ENCODE results near the gene RAI1. TPM values are rescaled to one million over a fixed set of nuclear protein-coding genes. Genes with fewer than 3 reads are reported as not detected.

Gene RAI1
- total and polyA plus RNA-seq, 2 of the 8 experiments (the other 6 are each of a cell fraction or from before 2014, with no cell fraction given), result 0.39 to 1.2 TPM

- Histone ChIP-seq H2BK5ac (ENCODE audit: low read depth, low read length) (no peak overlapping the region), H3K27me3 (replicated peaks in 1 of 4; ENCODE audit: control insufficient read depth in 3 of 4, extremely low read depth in 1 of 4, insufficient read depth in 3 of 4, low read length in 3 of 4) (no peaks in the 10 kb centered on the region), H3K14ac (ENCODE audit: insufficient read length) (no peak overlapping the region), H3K9me3 (ENCODE audit: insufficient read depth in 2 of 2, low read depth in 1 of 2, low read length in 1 of 2) (no peaks in the 10 kb centered on the region), H3K4ac (replicated peaks; ENCODE audit: insufficient read length, low read depth, low read length) (peak overlapping the region; percentile 28), H3K79me2 (ENCODE audit: control insufficient read depth in 1 of 2, insufficient read depth in 2 of 2, low read length in 2 of 2) (no peaks in the 10 kb centered on the region), H2BK120ac (replicated peaks; ENCODE audit: low read depth, low read length) (no peak overlapping the region), H2BK20ac (ENCODE audit: low read length) (no peak overlapping the region), H4K20me1 (replicated peaks in 1 of 2; ENCODE audit: control insufficient read depth in 1 of 2, insufficient read depth in 2 of 2, low read length in 2 of 2) (no peaks in the 10 kb centered on the region), H3K79me1 (ENCODE audit: low read depth, low read length) (no peaks in the 10 kb centered on the region), H3K56ac (replicated peaks; ENCODE audit: insufficient read length, low read depth, low read length) (no peak overlapping the region), H3K4me1 (replicated peaks in 1 of 4; ENCODE audit: control insufficient read depth in 3 of 4, insufficient read depth in 4 of 4, low read length in 3 of 4) (peaks cover 5 to 34% (median 21%) of the 10 kb centered on the region in 4 experiments), H4K8ac (ENCODE audit: extremely low read depth, insufficient read depth, low read length) (no peak overlapping the region), H2AK5ac (ENCODE audit: low read depth, low read length) (no peak overlapping the region), H3K18ac (ENCODE audit: extremely low read depth, low read length) (no peak overlapping the region), H3K4me3 (ENCODE audit: extremely low read depth in 1 of 4, insufficient read depth in 2 of 4, low read depth in 3 of 4, low read length in 4 of 4) (no peak overlapping the region), H4K91ac (replicated peaks; ENCODE audit: insufficient read length, low read length) (no peak overlapping the region), H4K5ac (ENCODE audit: insufficient read length, low read depth, low read length) (no peak overlapping the region), H2BK15ac (ENCODE audit: low read length) (no peak overlapping the region), H3K27ac (ENCODE audit: low read depth, low read length) (no peak overlapping the region), H3K4me2 (ENCODE audit: insufficient read depth in 1 of 2, low read depth in 2 of 2, low read length in 2 of 2) (peak overlapping the region in 1 of 2 experiments; percentile 18; a peak in 2 of 4 replicates), H2BK12ac (ENCODE audit: low read depth, low read length) (no peak overlapping the region), H3K23me2 (ENCODE audit: low read depth, low read length) (no peaks in the 10 kb centered on the region), H3K23ac (ENCODE audit: insufficient read length) (no peak overlapping the region), H3K9ac (replicated peaks in 1 of 4; ENCODE audit: extremely low read depth in 1 of 4, low read depth in 3 of 4, low read length in 3 of 4) (no peak overlapping the region), H2AFZ (ENCODE audit: low read length) (0 out of 2 replicates have a peak overlapping the region, but pooled peaks have one; percentile 4), H3K36me3 (ENCODE audit: control insufficient read depth in 2 of 4, insufficient read depth in 4 of 4, low read length in 3 of 4) (no peaks in the 10 kb centered on the region)
- DNase-seq (ENCODE audit: low read depth in 1 of 2, low spot score in 2 of 2), result peak; percentile 69 to 81
- FAIRE-seq, result peak; percentile 96
- ChIA-PET POLR2A (ENCODE audit: partially characterized antibody) (interaction anchor here (1.4 to 2.5 kb wide), 2 partner anchors 9 to 10 kb away, joined by 3 to 13 read pairs; no protein-coding TSS in a partner anchor), CTCF (ENCODE audit: partially characterized antibody) (interaction anchor here (1.5 to 5.2 kb wide), 8 partner anchors 9 to 40 kb away, joined by 4 to 47 read pairs (median 12); no protein-coding TSS in a partner anchor)
- WGBS, 2 experiments (ENCODE audit: extremely low coverage in 1 of 2, insufficient coverage in 1 of 2, insufficient read length in 1 of 2, insufficient replicate concordance in 2 of 2, low coverage in 1 of 2, low lambda C conversion rate in 2 of 2, missing lambda C conversion rate in 1 of 2), result 30% methylated on average over 6 of the region's 6 CpGs; no CpG with 5 or more reads in 1 of the 2 experiments
- TF ChIP-seq FOSL1 (IDR thresholded peaks at IDR 0.05; ENCODE audit: insufficient read depth, low read depth, low read length), result no peak
- peak; percentile 97 for TF ChIP-seq USF2 (IDR thresholded peaks at IDR 0.05; ENCODE audit: low read length)
- no peak for TF ChIP-seq POLR2AphosphoS5 (IDR thresholded peaks at IDR 0.05; ENCODE audit: low read depth, low read length)
- TF ChIP-seq TCF12 (IDR thresholded peaks at IDR 0.05; ENCODE audit: low read depth, low read length), result peak; percentile 63; the same call in 1 of the 2 replicates
- TF ChIP-seq CREB1 (IDR thresholded peaks at IDR 0.05), result peak; percentile 77
- no peak for TF ChIP-seq CTCF (IDR thresholded peaks at IDR 0.05; ENCODE audit: control extremely low read depth in 1 of 3, insufficient read depth in 1 of 3, low read depth in 1 of 3, low read length in 3 of 3)
- no peak for TF ChIP-seq RAD21 (IDR thresholded peaks at IDR 0.05 in 1 of 2, conservative IDR thresholded peaks at IDR 0.05 in 1 of 2; ENCODE audit: low read depth in 2 of 2, low read length in 2 of 2)
- TF ChIP-seq MAX (IDR thresholded peaks at IDR 0.05), result peak; percentile 78
- no peak for TF ChIP-seq SUZ12 (IDR thresholded peaks at IDR 0.05; ENCODE audit: low read length)
- no peak for TF ChIP-seq JUND (IDR thresholded peaks at IDR 0.05; ENCODE audit: low read length)
Observed at GRCh38 chr17:17749921-17750320, 68.7 kb downstream of the RAI1 start.

Measured in H1 (cell line).